Measurements from ENCODE around the gene TEX261.
"Not testable (repeated sequence)": the region's sequence is repeated elsewhere in the genome, so short reads cannot be mapped to it uniquely, and the experiment has no call there.

The TEX261 gene
- 18.7 to 30.5 (median 24.3) reads per million in 4 donors for total RNA-seq

GRCh38 chr2:70994699-70995425, at the start of gene TEX261:
TSS of gene TEX261 (minus strand) at chr2:70994873. CDS start at chr2:70994757, 116 bp downstream.
- peak; percentile 77 to 89 (median 84) for DNase-seq

DNA sequence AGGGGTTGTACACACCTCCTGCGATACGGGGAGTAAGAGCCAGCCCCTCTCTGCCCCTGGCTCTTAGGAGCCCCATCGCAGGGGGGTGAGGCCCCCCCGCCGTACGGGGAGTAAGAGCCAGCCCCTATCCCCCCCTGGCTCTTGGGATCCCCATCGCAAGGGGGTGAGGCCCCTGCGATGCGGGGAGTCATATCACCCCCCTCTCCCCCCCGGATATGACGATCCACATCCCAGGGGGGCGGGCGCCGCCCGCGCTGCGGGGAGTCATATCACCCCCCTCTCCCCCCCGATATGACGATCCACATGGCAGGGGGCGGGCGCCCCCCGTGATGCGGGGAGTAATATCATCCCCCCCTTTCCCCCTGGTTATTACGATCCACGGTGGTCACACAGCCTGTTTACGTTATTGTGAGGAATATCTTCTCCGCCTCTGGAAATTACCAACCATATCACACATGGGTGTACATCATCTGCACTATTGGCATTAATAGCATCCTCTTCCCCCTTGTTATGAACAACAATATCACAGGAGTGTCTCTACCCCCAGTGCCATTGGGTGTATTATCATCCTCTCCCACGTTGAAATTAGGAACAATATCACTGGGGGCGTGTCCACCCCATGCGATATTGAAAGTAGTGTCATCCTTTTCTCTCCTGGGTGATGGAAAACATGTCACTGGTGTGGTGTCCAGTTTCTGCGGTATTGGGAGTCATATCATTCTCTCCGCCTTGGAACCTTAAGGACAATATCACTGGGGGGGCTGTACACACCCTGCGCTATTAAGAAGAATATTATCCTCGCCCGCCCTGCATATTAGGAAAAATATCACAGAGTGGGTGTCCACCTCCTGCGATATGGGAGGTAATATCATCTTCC, 49.1 kb upstream of the TEX261 start:
- peak in 1 of 5 donors; percentile 32 for DNase-seq

GRCh38 chr2:71042287-71042686, 47.6 kb upstream of the TEX261 start:
- no peak for DNase-seq

- not testable (repeated sequence) for DNase-seq
Measured at GRCh38 chr2:71036296-71036695, 41.6 kb upstream of the TEX261 start.

- peak in 4 of 5 donors; percentile 36 to 43 (median 38) for DNase-seq
Measured at GRCh38 chr2:71023553-71024243, 29.0 kb upstream of the TEX261 start.

GRCh38 chr2:71021394-71021793, 26.7 kb upstream of the TEX261 start:
- DNase-seq: not testable (repeated sequence)

- not testable (repeated sequence) for DNase-seq
Measured at GRCh38 chr2:71019989-71020388, 25.3 kb upstream of the TEX261 start.

DNA sequence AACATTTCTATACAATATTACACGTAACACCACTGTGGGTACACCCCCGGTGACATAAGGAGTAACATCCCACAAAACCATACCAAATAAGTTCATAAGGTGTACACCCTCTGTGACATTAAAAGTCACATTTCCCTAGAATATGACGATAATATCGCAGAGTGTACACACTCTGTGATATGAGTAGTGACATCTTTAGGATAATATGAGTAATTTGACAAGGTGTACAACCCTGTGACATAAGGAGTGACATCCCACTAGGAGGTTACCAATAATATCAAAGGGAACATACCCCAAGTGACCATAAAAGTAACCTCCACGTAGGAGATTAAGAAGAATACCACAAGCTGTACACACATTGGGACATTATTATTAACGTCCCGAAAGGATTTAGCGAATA, 24.0 kb upstream of the TEX261 start:
- no peak for DNase-seq

DNA sequence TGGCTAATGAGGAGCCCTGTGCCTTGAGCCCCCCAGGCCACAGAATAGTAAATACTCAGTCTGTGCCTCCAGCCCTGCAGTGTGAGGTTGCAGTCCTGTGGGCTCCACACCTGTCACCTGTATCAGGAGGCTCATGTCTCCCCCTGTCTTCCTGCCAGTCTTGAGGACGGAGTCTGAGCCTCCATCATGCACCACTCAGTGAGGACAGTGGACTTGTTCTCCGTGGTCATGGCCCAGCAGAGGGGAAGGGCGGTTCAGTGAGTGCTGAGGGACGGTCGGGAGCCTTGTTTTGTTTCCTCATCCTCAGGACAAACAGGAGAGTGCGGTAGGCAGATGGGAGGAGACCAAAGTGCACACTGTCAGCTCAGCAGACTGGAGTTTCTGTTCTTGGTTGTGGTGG, 17.1 kb upstream of the TEX261 start:
- DNase-seq: not testable (repeated sequence)

- no peak for DNase-seq
Measured at GRCh38 chr2:71008342-71008741, 13.7 kb upstream of the TEX261 start.

- no peak for DNase-seq
Measured at GRCh38 chr2:71006955-71007799, 12.5 kb upstream of the TEX261 start.

- DNase-seq: no peak
Measured at GRCh38 chr2:71006323-71006722, 11.7 kb upstream of the TEX261 start.

GRCh38 chr2:71005271-71006202, 10.9 kb upstream of the TEX261 start:
- DNase-seq: no peak

DNA sequence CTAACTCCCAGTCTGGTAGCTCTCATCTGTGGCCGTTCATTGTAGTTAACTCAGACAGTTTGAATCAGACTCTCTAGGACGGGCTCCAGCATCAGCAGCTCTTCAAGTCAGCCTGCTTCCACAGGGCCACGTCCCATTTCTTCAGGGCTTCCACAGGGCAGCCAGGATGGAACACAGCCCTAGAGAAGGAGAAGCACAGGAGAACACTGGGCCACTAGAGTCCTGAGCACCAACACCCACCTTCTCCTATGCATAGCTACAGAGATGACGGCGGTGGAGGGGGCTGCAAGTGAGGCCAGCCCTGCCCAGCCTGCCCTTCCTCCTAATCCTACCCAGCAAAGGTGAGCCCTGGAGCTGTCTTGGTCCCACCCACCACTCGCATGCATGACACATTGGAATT, 10.2 kb upstream of the TEX261 start:
- no peak for DNase-seq

DNA sequence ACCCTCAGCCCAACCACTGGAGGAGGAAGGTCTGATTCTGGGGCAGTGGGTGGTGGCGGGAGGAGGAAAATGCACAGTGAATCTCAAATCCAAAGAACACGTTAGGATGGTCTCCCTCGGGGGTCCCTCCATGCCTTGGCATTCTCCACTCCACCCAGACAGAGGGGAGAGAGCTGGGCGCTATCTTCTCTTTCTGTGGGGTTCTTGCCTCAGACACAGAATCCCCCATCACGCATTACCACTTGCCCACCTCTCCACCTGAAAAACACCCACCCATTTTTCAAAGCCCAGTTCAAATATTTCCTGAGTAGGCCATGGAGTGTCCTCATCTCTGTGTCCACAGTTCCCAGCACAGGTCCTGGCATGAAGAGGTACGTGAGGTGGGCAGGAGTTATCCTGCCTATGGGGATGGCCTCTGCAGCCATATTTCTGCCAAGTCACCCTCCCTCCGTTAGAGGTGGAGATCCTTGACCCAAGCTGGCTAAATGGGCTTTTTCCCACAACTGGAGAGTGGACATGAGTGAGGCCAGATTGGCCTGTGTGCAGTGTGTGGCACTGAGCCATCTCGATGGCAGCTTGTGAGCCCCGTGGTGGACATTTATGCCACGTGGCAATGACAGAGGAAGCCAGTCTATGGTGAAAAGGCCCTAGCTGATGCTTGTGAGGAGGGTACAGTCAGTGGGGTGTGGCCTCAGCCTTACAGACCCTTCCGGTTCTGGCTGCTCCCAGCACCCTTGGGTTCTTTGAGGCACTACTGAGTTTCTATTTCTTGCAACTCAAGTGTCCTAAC, 9.5 kb upstream of the TEX261 start:
- no peak for DNase-seq

GRCh38 chr2:71003396-71003795, 8.7 kb upstream of the TEX261 start:
- DNase-seq: no peak

DNA sequence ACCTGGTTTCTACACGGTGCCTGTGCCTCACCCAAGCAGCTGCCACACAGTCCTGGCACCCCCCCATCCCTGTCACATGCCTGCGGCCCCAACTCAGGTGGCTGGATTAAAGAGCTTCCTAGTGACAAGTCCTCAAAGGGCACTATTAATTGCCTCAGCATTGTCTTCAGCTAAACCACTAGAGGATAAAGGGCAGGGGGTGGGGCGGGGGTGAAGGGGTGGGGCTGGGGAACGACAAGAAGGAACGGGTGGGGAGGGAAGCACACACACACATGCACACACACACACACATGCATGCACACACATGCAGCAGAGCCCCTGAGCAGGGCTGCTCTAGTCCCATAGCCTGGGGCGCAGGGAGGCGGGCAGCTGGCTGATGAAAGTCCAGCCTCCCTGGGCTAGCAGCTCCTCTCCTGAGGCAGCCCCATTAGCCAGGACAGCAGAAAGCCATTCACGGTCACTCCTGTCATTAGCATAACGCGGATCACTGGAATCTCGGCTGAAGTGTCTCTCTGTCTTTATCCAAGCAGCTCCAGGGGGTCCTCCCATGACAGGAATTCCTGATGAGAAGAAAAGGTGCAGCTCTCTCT, 7.4 kb upstream of the TEX261 start:
- no peak for DNase-seq

- DNase-seq: no peak
Measured at GRCh38 chr2:71001592-71001927, 6.9 kb upstream of the TEX261 start.

DNA sequence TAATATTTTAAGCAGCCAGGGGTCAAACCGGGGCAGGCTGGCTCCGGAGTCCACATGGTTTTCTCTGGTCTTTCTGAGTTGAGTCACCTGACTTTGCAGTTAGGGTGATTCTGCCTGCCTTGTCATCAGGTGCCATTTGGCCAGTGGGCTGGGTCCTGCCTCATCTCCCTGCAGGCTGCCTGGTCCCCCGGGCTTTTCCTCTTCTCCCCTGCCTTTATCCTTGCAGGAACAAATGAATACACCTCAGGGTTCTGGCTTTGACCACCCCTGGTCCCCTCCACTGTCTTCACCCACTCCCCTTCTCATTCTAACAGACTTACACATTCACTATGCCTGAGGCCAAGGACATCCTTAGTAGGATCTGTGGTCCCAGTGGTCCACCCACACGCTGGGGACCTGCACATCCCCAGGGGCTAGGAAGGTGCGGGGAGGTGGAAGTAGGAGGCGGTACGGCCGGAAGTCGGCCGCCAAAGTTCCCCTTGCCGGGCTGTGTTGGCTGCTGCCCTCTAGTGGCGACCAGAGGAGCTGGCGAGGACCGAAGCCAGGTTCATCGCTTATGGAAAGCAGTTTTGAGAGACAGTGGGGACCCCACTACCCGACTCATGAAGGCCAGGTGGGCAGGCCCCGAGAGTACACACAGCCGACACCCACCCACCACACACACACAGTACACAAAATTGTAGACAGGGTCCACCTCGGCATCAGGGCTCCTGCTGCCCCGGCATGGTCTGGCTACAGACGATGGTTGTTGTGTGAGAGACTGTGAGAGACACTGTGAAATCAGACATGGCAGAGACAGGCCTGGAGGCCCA, 6.3 kb upstream of the TEX261 start:
- DNase-seq: peak; percentile 59 to 82 (median 73)
